Measurements from ENCODE around the gene ZHX3. TPM values are rescaled to one million over a fixed set of nuclear protein-coding genes. Genes with fewer than 3 reads are reported as not detected.

ZHX3 gene
- total RNA-seq, 1 experiment from 2014 or later, result 9.6 TPM

DNA sequence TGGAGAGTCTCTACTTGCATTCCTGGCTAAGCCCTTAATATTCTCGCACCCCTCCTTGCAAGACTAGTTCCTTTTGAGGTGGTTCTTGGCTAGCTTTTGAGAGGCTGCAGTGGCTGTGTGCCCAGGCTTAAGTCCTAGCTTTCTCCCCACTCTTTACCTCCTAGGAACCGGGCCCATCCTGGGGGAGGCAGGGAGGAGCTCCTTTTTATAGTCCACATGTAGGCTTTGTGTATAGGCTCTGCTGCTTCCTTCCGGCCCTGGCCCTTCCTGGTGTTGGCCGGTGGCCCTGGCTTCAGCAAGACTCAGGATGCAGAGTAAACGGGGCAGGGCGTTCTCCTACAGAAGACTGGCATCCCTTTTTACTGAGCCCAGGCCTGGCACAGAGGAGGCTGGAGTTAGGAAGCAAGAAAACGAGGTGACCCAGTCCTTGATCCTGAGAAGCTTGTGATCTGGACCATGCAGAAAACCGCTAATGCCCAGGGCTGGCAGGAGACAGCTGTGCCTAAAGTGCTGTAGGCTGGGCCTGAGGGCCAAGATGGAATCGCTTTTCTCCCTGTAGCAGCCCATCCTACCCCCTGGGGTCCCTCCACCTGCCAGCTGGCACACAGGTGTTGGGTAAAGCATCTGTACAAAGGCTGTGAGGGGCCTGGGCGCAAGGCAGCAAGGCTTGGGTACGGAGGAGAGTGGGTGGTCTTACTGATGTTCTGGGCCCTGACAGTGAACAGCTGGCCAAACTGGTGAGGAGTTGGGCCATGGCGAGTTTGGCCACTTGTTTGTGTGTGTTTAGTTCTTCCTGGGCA is 171.5 kb downstream of the ZHX3 start:
- ChIA-PET CTCF (interaction anchor here (0.9 to 5.3 kb wide), 4 partner anchors 11 to 180 kb away, joined by 3 to 50 read pairs (median 5); no protein-coding TSS in a partner anchor), POLR2A (no interaction called here)
- DNase-seq (ENCODE audit: low spot score) (no peak), ATAC-seq (no peak)
- H3K27ac Mint-ChIP-seq, result no peak overlapping the region
- H3K4me1 Mint-ChIP-seq, result peaks cover 55% of the 10 kb centered on the region
- H3K27me3 Mint-ChIP-seq (ENCODE audit: low read depth), result no peaks in the 10 kb centered on the region
- H3K4me3 Mint-ChIP-seq, result no peak overlapping the region
- H3K9me3 Mint-ChIP-seq, result no peaks in the 10 kb centered on the region
- H3K36me3 Mint-ChIP-seq, result peaks cover 10% of the 10 kb centered on the region; the same call in 1 of the 2 replicates
- TF ChIP-seq, protein P1, sequence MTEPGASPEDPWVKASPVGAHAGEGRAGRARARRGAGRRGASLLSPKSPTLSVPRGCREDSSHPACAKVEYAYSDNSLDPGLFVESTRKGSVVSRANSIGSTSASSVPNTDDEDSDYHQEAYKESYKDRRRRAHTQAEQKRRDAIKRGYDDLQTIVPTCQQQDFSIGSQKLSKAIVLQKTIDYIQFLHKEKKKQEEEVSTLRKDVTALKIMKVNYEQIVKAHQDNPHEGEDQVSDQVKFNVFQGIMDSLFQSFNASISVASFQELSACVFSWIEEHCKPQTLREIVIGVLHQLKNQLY (CRISPR knock-in tag; IDR thresholded peaks at IDR 0.05), result no peak
- TF ChIP-seq ATF1 (CRISPR knock-in tag; IDR thresholded peaks at IDR 0.05) (no peak), ZNF671 (CRISPR knock-in tag; IDR thresholded peaks at IDR 0.05) (no peak), FOXJ3 (CRISPR knock-in tag; IDR thresholded peaks at IDR 0.05; ENCODE audit: borderline replicate concordance) (no peak), SP1 (CRISPR knock-in tag; conservative IDR thresholded peaks at IDR 0.05) (no peak), RORB (CRISPR knock-in tag; IDR thresholded peaks at IDR 0.05) (no peak), ETV6 (CRISPR knock-in tag; IDR thresholded peaks at IDR 0.05) (no peak), TEAD4 (CRISPR knock-in tag; IDR thresholded peaks at IDR 0.05) (no peak)
- TF ChIP-seq, protein P2, sequence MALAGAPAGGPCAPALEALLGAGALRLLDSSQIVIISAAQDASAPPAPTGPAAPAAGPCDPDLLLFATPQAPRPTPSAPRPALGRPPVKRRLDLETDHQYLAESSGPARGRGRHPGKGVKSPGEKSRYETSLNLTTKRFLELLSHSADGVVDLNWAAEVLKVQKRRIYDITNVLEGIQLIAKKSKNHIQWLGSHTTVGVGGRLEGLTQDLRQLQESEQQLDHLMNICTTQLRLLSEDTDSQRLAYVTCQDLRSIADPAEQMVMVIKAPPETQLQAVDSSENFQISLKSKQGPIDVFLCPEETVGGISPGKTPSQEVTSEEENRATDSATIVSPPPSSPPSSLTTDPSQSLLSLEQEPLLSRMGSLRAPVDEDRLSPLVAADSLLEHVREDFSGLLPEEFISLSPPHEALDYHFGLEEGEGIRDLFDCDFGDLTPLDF (CRISPR knock-in tag; IDR thresholded peaks at IDR 0.05), result no peak
- TF ChIP-seq, protein P3, sequence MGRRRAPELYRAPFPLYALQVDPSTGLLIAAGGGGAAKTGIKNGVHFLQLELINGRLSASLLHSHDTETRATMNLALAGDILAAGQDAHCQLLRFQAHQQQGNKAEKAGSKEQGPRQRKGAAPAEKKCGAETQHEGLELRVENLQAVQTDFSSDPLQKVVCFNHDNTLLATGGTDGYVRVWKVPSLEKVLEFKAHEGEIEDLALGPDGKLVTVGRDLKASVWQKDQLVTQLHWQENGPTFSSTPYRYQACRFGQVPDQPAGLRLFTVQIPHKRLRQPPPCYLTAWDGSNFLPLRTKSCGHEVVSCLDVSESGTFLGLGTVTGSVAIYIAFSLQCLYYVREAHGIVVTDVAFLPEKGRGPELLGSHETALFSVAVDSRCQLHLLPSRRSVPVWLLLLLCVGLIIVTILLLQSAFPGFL (CRISPR knock-in tag; IDR thresholded peaks at IDR 0.05; ENCODE audit: borderline replicate concordance), result no peak
- TF ChIP-seq, protein P4, sequence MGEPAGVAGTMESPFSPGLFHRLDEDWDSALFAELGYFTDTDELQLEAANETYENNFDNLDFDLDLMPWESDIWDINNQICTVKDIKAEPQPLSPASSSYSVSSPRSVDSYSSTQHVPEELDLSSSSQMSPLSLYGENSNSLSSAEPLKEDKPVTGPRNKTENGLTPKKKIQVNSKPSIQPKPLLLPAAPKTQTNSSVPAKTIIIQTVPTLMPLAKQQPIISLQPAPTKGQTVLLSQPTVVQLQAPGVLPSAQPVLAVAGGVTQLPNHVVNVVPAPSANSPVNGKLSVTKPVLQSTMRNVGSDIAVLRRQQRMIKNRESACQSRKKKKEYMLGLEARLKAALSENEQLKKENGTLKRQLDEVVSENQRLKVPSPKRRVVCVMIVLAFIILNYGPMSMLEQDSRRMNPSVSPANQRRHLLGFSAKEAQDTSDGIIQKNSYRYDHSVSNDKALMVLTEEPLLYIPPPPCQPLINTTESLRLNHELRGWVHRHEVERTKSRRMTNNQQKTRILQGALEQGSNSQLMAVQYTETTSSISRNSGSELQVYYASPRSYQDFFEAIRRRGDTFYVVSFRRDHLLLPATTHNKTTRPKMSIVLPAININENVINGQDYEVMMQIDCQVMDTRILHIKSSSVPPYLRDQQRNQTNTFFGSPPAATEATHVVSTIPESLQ (CRISPR knock-in tag; IDR thresholded peaks at IDR 0.05), result no peak

DNA sequence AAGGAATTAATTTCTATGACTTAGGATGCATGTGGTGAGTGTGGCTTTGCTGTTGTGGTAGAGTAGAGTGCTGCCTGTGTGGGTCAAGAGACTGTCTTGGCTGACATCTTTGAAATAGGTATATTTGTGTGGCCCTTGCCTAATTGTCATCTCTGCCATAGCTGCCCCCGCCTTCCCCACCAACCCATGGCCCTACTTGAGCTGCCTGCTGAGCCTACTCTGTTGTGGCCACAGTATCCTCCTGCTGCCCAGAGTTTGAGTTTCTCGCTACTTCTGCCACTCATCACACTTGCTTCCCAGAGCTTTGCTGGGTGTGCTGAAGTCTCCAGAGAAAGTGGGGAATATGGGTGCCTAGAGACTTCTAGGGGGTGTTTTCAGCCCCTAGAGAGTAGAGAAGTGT is 172.2 kb downstream of the ZHX3 start:
- DNase-seq (ENCODE audit: low spot score) (no peak), ATAC-seq (no peak)
- H3K9me3 Mint-ChIP-seq, result no peaks in the 10 kb centered on the region
- peaks cover 10% of the 10 kb centered on the region; the same call in 1 of the 2 replicates for H3K36me3 Mint-ChIP-seq
- ChIA-PET POLR2A (no interaction called here), CTCF (interaction anchor here (1.0 to 5.3 kb wide), 2 partner anchors 10 to 28 kb away, joined by 3 to 50 read pairs; no protein-coding TSS in a partner anchor)
- peaks cover 62% of the 10 kb centered on the region for H3K4me1 Mint-ChIP-seq
- no peak overlapping the region for H3K4me3 Mint-ChIP-seq
- H3K27me3 Mint-ChIP-seq (ENCODE audit: low read depth), result no peaks in the 10 kb centered on the region
- no peak overlapping the region for H3K27ac Mint-ChIP-seq
- TF ChIP-seq ATF1 (CRISPR knock-in tag; IDR thresholded peaks at IDR 0.05) (no peak), ZNF219 (CRISPR knock-in tag; IDR thresholded peaks at IDR 0.05; ENCODE audit: borderline replicate concordance) (no peak), CBFB (CRISPR knock-in tag; IDR thresholded peaks at IDR 0.05; ENCODE audit: low read depth) (no peak), EMX1 (CRISPR knock-in tag; IDR thresholded peaks at IDR 0.05) (no peak), SMAD4 (CRISPR knock-in tag; IDR thresholded peaks at IDR 0.05) (no peak), HMGA2 (CRISPR knock-in tag; IDR thresholded peaks at IDR 0.05) (no peak)

DNA sequence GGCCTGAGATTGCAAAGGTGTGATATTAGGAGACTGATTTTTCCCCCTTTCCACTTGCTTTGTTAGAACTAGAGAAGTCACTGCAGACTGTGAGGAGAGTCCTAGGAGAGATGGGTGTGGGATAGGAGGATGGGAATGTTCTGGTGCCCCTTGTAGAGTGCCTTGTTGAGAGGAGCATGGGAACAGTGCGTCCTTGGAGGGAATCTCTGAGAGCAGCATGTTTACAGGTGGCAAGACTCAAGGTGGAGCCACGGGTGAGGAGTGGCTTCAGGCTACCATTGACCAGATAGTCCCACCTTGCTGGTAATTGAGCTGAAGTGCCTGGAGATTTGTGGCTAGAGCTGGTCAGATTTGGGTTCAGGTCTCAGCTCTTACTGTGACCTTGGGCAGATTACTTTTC is 174.2 kb downstream of the ZHX3 start:
- CTCF ChIA-PET, result interaction anchor here (2.4 to 5.3 kb wide), 2 partner anchors 8 to 30 kb away, joined by 8 to 50 read pairs; no protein-coding TSS in a partner anchor
- H3K27ac Mint-ChIP-seq, result 0 out of 2 replicates have a peak overlapping the region, but pooled peaks have one; percentile 20
- no peaks in the 10 kb centered on the region for H3K27me3 Mint-ChIP-seq (ENCODE audit: low read depth)
- H3K9me3 Mint-ChIP-seq, result no peaks in the 10 kb centered on the region
- POLR2A ChIA-PET, result interaction anchor here (0.6 kb wide), 1 partner anchor 75 kb away, joined by 3 read pairs; no protein-coding TSS in a partner anchor
- no peak overlapping the region for H3K4me3 Mint-ChIP-seq
- no peak for DNase-seq (ENCODE audit: low spot score)
- ATAC-seq, result no peak
- H3K4me1 Mint-ChIP-seq, result peaks cover 75% of the 10 kb centered on the region
- H3K36me3 Mint-ChIP-seq, result peaks cover 13% of the 10 kb centered on the region; the same call in 1 of the 2 replicates
- TF ChIP-seq, protein P5, sequence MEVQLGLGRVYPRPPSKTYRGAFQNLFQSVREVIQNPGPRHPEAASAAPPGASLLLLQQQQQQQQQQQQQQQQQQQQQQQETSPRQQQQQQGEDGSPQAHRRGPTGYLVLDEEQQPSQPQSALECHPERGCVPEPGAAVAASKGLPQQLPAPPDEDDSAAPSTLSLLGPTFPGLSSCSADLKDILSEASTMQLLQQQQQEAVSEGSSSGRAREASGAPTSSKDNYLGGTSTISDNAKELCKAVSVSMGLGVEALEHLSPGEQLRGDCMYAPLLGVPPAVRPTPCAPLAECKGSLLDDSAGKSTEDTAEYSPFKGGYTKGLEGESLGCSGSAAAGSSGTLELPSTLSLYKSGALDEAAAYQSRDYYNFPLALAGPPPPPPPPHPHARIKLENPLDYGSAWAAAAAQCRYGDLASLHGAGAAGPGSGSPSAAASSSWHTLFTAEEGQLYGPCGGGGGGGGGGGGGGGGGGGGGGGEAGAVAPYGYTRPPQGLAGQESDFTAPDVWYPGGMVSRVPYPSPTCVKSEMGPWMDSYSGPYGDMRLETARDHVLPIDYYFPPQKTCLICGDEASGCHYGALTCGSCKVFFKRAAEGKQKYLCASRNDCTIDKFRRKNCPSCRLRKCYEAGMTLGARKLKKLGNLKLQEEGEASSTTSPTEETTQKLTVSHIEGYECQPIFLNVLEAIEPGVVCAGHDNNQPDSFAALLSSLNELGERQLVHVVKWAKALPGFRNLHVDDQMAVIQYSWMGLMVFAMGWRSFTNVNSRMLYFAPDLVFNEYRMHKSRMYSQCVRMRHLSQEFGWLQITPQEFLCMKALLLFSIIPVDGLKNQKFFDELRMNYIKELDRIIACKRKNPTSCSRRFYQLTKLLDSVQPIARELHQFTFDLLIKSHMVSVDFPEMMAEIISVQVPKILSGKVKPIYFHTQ (CRISPR knock-in tag; IDR thresholded peaks at IDR 0.05), result no peak
- no peak for TF ChIP-seq NFATC4 (CRISPR knock-in tag; IDR thresholded peaks at IDR 0.05)
- TF ChIP-seq FOXK1 (CRISPR knock-in tag; IDR thresholded peaks at IDR 0.05), result no peak
- no peak for TF ChIP-seq CREB1 (CRISPR knock-in tag; IDR thresholded peaks at IDR 0.05)
- TF ChIP-seq, protein P6, sequence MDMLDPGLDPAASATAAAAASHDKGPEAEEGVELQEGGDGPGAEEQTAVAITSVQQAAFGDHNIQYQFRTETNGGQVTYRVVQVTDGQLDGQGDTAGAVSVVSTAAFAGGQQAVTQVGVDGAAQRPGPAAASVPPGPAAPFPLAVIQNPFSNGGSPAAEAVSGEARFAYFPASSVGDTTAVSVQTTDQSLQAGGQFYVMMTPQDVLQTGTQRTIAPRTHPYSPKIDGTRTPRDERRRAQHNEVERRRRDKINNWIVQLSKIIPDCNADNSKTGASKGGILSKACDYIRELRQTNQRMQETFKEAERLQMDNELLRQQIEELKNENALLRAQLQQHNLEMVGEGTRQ (CRISPR knock-in tag; IDR thresholded peaks at IDR 0.05), result no peak
- TF ChIP-seq, protein P7, sequence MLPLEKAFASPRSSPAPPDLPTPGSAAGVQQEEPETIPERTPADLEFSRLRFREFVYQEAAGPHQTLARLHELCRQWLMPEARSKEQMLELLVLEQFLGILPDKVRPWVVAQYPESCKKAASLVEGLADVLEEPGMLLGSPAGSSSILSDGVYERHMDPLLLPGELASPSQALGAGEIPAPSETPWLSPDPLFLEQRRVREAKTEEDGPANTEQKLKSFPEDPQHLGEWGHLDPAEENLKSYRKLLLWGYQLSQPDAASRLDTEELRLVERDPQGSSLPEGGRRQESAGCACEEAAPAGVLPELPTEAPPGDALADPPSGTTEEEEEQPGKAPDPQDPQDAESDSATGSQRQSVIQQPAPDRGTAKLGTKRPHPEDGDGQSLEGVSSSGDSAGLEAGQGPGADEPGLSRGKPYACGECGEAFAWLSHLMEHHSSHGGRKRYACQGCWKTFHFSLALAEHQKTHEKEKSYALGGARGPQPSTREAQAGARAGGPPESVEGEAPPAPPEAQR (CRISPR knock-in tag; IDR thresholded peaks at IDR 0.05), result no peak

Data from WTC11 (cell line).